Measurements from ENCODE around the gene OR6C70.

Gene OR6C70

DNA sequence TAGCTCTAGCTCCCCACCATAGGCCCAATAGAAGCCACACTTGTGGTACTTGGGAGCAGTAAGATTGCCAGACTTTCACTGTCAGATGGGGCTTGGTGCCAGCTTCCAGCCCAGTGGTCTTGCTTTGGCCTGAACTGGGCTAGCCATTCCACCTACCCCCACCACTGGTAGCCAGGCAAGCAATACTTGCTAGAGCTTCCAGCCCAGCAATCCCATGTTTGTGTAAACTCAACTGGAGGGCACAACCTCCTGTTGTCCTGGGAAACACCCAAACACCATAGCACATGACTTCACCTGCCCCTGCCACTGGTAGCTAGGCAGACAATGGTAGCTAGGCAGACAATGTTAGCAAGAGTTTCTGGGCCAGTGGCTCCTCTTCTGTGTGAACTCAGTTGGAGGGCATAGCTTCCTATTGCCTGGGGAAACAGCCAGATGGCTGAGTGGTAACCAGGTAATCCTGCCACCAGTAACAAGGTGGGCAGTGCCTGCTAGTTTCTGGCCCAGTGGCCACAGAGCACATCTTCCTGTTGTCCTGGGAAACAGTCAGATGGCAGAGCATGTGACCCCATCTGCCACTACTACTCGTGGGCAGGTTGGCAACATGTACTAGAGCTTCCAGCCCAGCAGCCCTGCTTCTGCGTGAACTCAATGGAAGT is 49.5 kb downstream of the OR6C70 start:
- no peak for TF ChIP-seq CTCF (IDR thresholded peaks at IDR 0.05; ENCODE audit: control insufficient read depth, insufficient read depth, low read depth, low read length, missing control alignments)
- DNase-seq (ENCODE audit: low read depth): no peak
- no peak overlapping the region for H3K4me3 ChIP-seq (ENCODE audit: control insufficient read depth, low read depth, low read length)
